WTC11 (cell line): ENCODE data around the gene LIN7C.

Experiments
- MXD4 ChIP-seq: fragments of 250-450 bp; sonication (Bioruptor Pico); IDR thresholded peaks from 2 replicates; pipeline ENCODE4 v1.8.0; 2021; ENCODE audit warnings: mild to moderate bottlenecking, moderate library complexity, borderline replicate concordance
- NR3C1 ChIP-seq: sonication (generic); formaldehyde crosslinking; conservative IDR thresholded peaks from 2 replicates; pipeline ENCODE4 v1.8.1; 2023; ENCODE audit warnings: low read depth, mild to moderate bottlenecking, missing genetic modification reagents
- ZSCAN18 ChIP-seq: fragments of 250-450 bp; sonication (Bioruptor Pico); IDR thresholded peaks from 2 replicates; pipeline ENCODE4 v2.1.2; 2022; ENCODE audit warnings: mild to moderate bottlenecking, moderate library complexity

- no peak for TF ChIP-seq NR3C1 (CRISPR knock-in tag)
- TF ChIP-seq ZSCAN18 (CRISPR knock-in tag): no peak
- TF ChIP-seq MXD4: no peak
Measured at GRCh38 chr11:27467181-27467913, 39.2 kb downstream of the LIN7C start.
